Activated naive CD8-positive, alpha-beta T cell (primary cell): ENCODE data around the gene MED13L.

ENCODE experiments used
- H3K27ac Mint-ChIP-seq: one replicate; pipeline ENCODE4 v1.8.0; 2021; ENCODE audit warnings: mixed read lengths
- H3K27me3 Mint-ChIP-seq: one replicate; pipeline ENCODE4 v1.8.0; 2021; ENCODE audit warnings: mixed read lengths
- H3K36me3 Mint-ChIP-seq: one replicate; pipeline ENCODE4 v1.8.0; 2021; ENCODE audit warnings: mixed read lengths
- H3K4me1 Mint-ChIP-seq: one replicate; pipeline ENCODE4 v1.8.0; 2021; ENCODE audit warnings: low read depth, mixed read lengths
- H3K4me3 Mint-ChIP-seq: one replicate; pipeline ENCODE4 v1.8.0; 2021; ENCODE audit warnings: mild to moderate bottlenecking, mixed read lengths
- H3K9me3 Mint-ChIP-seq: one replicate; pipeline ENCODE4 v1.8.0; 2021; ENCODE audit warnings: low read depth, mixed read lengths

The MED13L gene

DNA sequence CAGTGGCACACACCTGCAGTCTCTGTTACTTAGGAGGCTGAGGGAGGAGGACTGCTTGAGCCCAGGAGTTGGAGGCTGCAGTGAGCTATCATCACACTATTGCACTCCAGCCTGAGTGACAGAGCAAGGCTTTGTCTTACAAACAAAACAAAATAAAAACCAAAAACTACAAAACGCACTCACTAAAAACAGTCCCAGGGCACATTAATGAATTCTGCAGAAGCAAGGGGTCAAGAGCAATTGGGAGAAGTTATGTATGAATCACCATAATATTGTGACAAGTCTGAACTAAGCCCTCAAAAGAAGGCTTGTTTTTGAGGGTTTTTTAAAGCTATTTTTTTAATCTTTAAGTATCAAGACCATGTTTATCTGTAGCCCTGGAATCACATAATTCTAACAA lies 201.1 kb downstream of the MED13L start:
- Mint-ChIP-seq H3K4me3 (no peak overlapping the region), H3K27me3 (no peaks in the 10 kb centered on the region), H3K9me3 (no peaks in the 10 kb centered on the region), H3K27ac (no peak overlapping the region), H3K4me1 (peaks cover 18% of the 10 kb centered on the region), H3K36me3 (peaks cover 6% of the 10 kb centered on the region)

DNA sequence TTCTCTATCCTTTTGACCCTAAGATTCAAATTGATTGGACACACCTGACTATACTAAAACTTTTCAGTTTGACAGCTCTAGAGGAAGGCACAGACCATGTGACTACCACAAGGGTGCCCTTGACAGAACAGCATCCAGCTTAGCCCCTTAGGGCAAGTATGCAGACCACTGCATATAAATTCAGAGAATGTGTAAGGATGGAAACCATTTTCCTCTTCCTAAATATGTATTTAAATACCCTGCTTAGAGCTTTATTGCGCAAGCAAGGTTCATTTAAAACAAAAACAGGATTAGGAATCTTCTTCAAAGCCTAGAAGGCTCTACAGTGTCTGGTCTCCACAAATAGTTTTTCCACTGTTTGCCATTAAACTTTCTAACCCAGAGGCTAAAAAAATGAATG lies 202.8 kb downstream of the MED13L start:
- Mint-ChIP-seq H3K36me3 (peaks cover 6% of the 10 kb centered on the region), H3K4me3 (no peak overlapping the region), H3K27me3 (no peaks in the 10 kb centered on the region), H3K9me3 (no peaks in the 10 kb centered on the region), H3K4me1 (peaks cover 15% of the 10 kb centered on the region), H3K27ac (no peak overlapping the region)

GRCh38 chr12:116071555-116072230 lies 205.8 kb downstream of the MED13L start:
- Mint-ChIP-seq H3K27me3 (no peaks in the 10 kb centered on the region), H3K4me3 (no peak overlapping the region), H3K27ac (no peak overlapping the region), H3K4me1 (peaks cover 27% of the 10 kb centered on the region), H3K9me3 (no peaks in the 10 kb centered on the region), H3K36me3 (peaks cover 3% of the 10 kb centered on the region)

DNA sequence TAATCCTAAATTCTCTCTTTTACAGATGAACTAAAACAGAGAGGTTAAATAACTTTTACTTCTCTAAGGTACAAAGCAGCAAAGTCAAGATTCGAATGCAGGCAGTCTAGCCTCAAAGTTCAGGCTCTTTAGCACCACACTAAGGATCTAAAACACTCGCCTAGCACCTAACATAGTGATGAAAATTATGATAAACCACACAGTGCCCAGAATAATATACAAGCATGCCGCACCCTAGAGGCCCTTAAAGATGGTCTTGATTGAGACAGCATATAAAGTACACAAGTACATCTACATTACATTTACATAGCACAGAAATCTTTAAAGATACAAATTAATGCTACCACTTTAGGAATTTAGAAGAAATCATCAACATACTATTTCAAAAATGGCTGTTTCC lies 207.0 kb downstream of the MED13L start:
- peaks cover 1% of the 10 kb centered on the region for H3K36me3 Mint-ChIP-seq
- peaks cover 33% of the 10 kb centered on the region for H3K4me1 Mint-ChIP-seq
- no peak overlapping the region for H3K4me3 Mint-ChIP-seq
- H3K9me3 Mint-ChIP-seq: no peaks in the 10 kb centered on the region
- no peaks in the 10 kb centered on the region for H3K27me3 Mint-ChIP-seq
- H3K27ac Mint-ChIP-seq: no peak overlapping the region

- Mint-ChIP-seq H3K27ac (no peak overlapping the region), H3K4me3 (no peak overlapping the region), H3K9me3 (no peaks in the 10 kb centered on the region), H3K4me1 (peaks cover 31% of the 10 kb centered on the region), H3K36me3 (peaks cover 3% of the 10 kb centered on the region), H3K27me3 (no peaks in the 10 kb centered on the region)
These were observed 207.6 kb downstream of the MED13L start for GRCh38 chr12:116069943-116070342.

DNA sequence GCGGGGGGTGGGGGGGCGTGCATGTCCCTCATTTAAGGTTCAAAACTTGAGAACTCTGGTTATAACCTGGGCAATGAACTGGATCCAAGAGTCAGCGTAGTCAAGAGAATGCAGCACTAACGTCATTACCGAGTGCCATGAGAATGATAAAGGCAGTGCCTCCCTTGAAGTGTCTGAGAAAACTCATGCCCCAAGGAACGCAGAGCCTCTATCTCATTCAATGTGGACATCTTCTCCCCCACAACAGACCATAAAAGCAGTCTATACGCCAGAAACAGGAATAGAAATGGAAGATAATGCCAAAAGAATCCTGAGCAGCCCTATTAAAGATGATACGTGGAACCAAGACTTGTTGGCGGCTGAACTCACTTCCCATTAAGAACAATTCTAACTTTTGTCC lies 208.6 kb downstream of the MED13L start:
- no peak overlapping the region for H3K4me3 Mint-ChIP-seq
- H3K4me1 Mint-ChIP-seq: peaks cover 33% of the 10 kb centered on the region

DNA sequence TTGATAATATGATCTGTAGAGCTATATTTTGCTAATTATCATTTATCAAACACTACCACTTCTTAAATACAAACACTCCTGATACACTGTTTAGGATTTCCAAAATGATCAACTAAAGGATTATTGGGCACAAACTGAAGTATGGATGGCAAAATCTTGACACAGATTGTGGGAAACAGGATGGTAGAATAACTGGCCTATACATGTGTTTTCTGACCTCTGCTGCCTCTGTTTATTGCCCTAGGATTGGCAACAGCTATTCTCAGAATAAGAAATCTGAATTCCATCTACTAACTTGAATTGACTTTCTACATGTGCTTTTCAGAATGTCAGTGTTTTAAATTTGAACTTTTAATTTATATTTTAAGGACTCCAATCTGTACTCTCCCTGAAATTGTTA lies 209.1 kb downstream of the MED13L start:
- H3K9me3 Mint-ChIP-seq: no peaks in the 10 kb centered on the region
- H3K27me3 Mint-ChIP-seq: no peaks in the 10 kb centered on the region
- peaks cover 4% of the 10 kb centered on the region for H3K36me3 Mint-ChIP-seq
- H3K4me1 Mint-ChIP-seq: peaks cover 33% of the 10 kb centered on the region
- no peak overlapping the region for H3K27ac Mint-ChIP-seq
- H3K4me3 Mint-ChIP-seq: no peak overlapping the region

More for the DNA sequence above, 208.6 kb downstream of the MED13L start:
- no peak overlapping the region for H3K27ac Mint-ChIP-seq
- H3K9me3 Mint-ChIP-seq: no peaks in the 10 kb centered on the region
- H3K36me3 Mint-ChIP-seq: peaks cover 4% of the 10 kb centered on the region
- H3K27me3 Mint-ChIP-seq: no peaks in the 10 kb centered on the region

GRCh38 chr12:116067892-116068291 lies 209.6 kb downstream of the MED13L start:
- H3K4me1 Mint-ChIP-seq: peaks cover 34% of the 10 kb centered on the region
- no peaks in the 10 kb centered on the region for H3K9me3 Mint-ChIP-seq
- no peaks in the 10 kb centered on the region for H3K27me3 Mint-ChIP-seq
- H3K4me3 Mint-ChIP-seq: no peak overlapping the region
- H3K27ac Mint-ChIP-seq: no peak overlapping the region
- peaks cover 4% of the 10 kb centered on the region for H3K36me3 Mint-ChIP-seq

DNA sequence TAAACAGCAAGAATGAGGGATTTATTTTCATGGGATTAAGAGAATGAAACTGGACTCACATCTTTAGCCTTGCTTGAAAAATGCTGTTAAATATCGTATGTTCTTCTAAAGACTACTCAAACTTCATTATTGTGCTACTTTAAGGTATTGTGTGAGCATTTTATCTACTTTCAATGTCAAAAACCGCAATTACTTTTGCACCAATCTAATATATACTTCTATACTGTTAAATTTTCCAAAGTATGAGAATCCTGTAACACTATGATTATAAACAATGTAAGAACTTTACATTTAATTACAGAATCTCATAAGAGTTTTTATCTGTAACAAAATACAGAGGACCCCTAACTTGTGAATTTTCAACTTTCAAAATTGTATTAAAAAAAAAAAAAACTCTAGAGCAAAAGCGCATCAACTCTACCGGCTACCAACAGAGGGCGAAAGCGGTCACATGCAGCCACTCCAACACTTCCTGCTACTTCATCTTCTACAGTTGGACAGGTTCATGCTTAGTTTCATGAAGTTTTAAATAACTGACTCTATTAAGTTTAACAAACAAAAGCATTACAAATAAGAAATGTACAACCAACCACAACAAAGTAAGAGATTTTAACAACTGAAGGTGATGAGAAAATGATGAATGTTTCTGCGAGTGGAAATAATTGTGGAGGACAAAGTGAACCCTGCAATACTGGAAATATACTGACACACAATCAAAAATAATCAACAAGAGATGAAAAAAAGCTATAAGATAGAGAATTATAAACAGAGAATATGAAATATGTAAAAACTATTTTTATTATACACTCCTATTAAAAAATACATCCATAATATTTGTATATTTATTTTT lies 210.9 kb downstream of the MED13L start:
- peaks cover 4% of the 10 kb centered on the region for H3K36me3 Mint-ChIP-seq
- H3K27me3 Mint-ChIP-seq: no peaks in the 10 kb centered on the region
- H3K4me1 Mint-ChIP-seq: peaks cover 41% of the 10 kb centered on the region
- peak overlapping the region; percentile 18 for H3K27ac Mint-ChIP-seq
- no peaks in the 10 kb centered on the region for H3K9me3 Mint-ChIP-seq
- H3K4me3 Mint-ChIP-seq: no peak overlapping the region

- Mint-ChIP-seq H3K27ac (no peak overlapping the region), H3K27me3 (no peaks in the 10 kb centered on the region), H3K36me3 (peaks cover 4% of the 10 kb centered on the region), H3K9me3 (no peaks in the 10 kb centered on the region), H3K4me3 (no peak overlapping the region), H3K4me1 (peaks cover 48% of the 10 kb centered on the region)
These were observed 211.9 kb downstream of the MED13L start for GRCh38 chr12:116065606-116066005.

DNA sequence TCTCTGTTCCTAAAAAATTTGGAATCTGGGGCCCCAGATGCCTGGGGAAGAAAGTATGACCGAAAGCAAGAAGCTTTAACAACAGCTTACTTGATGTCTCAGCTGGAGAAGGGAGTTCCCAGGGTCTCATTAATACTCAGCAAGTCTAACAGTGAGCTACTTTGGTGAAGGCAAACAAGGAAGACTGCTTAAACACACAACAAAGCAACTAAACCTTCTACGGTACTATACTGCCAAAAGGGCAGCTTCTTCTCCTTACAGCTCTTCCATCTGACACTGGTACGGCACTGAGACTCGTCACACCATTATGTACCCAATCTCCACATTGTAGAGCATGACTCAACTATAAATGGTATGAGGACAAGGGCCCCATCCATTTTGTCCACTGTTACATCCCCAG lies 213.0 kb downstream of the MED13L start:
- H3K9me3 Mint-ChIP-seq: no peaks in the 10 kb centered on the region
- H3K4me1 Mint-ChIP-seq: peaks cover 55% of the 10 kb centered on the region
- H3K27me3 Mint-ChIP-seq: no peaks in the 10 kb centered on the region
- H3K36me3 Mint-ChIP-seq: peaks cover 4% of the 10 kb centered on the region
- no peak overlapping the region for H3K4me3 Mint-ChIP-seq
- H3K27ac Mint-ChIP-seq: no peak overlapping the region

DNA sequence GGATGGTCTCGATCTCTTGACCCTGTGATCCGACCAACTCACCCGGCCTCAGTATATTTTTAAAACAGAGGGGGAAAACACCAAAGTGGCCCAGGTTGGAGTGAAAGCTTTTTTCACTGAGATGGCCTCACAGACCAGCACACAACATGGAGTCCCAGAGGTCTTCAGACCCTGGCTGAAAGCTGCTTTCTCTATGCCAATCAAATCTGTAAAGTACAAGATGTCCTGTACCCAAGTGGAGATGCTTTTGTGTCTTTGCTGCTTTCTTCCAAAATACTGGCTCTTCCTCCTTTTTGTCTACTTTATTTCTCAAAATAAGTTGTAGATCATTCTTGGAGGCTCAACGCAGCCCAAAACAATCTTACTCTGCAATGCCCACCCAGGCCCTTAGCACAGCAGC lies 214.8 kb downstream of the MED13L start:
- no peaks in the 10 kb centered on the region for H3K9me3 Mint-ChIP-seq
- no peak overlapping the region for H3K4me3 Mint-ChIP-seq
- peaks cover 60% of the 10 kb centered on the region for H3K4me1 Mint-ChIP-seq
- H3K27me3 Mint-ChIP-seq: no peaks in the 10 kb centered on the region
- H3K36me3 Mint-ChIP-seq: peaks cover 6% of the 10 kb centered on the region
- H3K27ac Mint-ChIP-seq: no peak overlapping the region

DNA sequence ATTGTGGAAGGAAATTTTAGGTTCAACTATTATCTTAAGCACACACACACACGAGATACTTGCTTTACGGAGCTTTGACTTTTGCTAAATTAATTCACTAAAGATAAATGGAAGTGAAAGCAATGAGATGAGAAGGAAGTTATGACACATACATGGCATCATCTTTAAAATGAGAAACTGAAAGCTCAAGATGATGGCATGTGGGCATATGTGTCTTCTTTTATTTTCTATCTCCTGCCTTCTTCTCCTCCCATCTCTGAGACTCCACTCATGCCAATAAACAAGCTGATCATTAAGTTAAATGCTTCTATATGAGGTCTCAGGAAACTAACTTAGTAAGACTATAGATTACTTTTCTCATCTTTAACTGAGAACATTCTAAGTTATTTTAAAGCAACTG lies 216.7 kb downstream of the MED13L start:
- H3K27me3 Mint-ChIP-seq: no peaks in the 10 kb centered on the region

GRCh38 chr12:116059904-116060303 lies 217.6 kb downstream of the MED13L start:
- H3K9me3 Mint-ChIP-seq: no peaks in the 10 kb centered on the region
- H3K36me3 Mint-ChIP-seq: peaks cover 8% of the 10 kb centered on the region
- peak overlapping the region; percentile 50 for H3K27ac Mint-ChIP-seq
- H3K4me1 Mint-ChIP-seq: peaks cover 65% of the 10 kb centered on the region
- H3K4me3 Mint-ChIP-seq: no peak overlapping the region
- H3K27me3 Mint-ChIP-seq: no peaks in the 10 kb centered on the region

More for the DNA sequence above, 216.7 kb downstream of the MED13L start:
- Mint-ChIP-seq H3K9me3 (no peaks in the 10 kb centered on the region), H3K4me1 (peaks cover 60% of the 10 kb centered on the region), H3K27ac (peak overlapping the region; percentile 90), H3K4me3 (peak overlapping the region; percentile 76), H3K36me3 (peaks cover 10% of the 10 kb centered on the region)

- no peak overlapping the region for H3K4me3 Mint-ChIP-seq
- no peaks in the 10 kb centered on the region for H3K9me3 Mint-ChIP-seq
- peak overlapping the region; percentile 76 for H3K27ac Mint-ChIP-seq
- peaks cover 6% of the 10 kb centered on the region for H3K36me3 Mint-ChIP-seq
- H3K27me3 Mint-ChIP-seq: no peaks in the 10 kb centered on the region
- H3K4me1 Mint-ChIP-seq: peaks cover 72% of the 10 kb centered on the region
These were observed 218.9 kb downstream of the MED13L start for GRCh38 chr12:116058574-116058973.
